HG03095 (cell line): Measurements from ENCODE around the gene RGL1.

Experiments used
- ATAC-seq: cut with Tn5 transposase; IDR thresholded peaks from one replicate; pipeline ENCODE4 v1.9.1; 2021; ENCODE audit warnings: moderate library complexity; ENCODE audit not compliant: unreplicated experiment

The RGL1 gene

GRCh38 chr1:183859831-183860230 is 54.9 kb downstream of the RGL1 start:
- ATAC-seq = no peak

GRCh38 chr1:183862967-183863366 is 58.0 kb downstream of the RGL1 start:
- ATAC-seq = no peak

GRCh38 chr1:183863852-183864251 is 58.9 kb downstream of the RGL1 start:
- ATAC-seq = no peak

- ATAC-seq = no peak
Measured at GRCh38 chr1:183864611-183865010, 59.7 kb downstream of the RGL1 start.

- ATAC-seq = no peak
Measured at GRCh38 chr1:183869230-183869629, 64.3 kb downstream of the RGL1 start.

GRCh38 chr1:183869664-183870063 is 64.7 kb downstream of the RGL1 start:
- ATAC-seq = no peak

- no peak for ATAC-seq
Measured at GRCh38 chr1:183870351-183871077, 65.6 kb downstream of the RGL1 start.

GRCh38 chr1:183871142-183871541 is 66.2 kb downstream of the RGL1 start:
- ATAC-seq = no peak

- no peak for ATAC-seq
Measured at GRCh38 chr1:183871601-183872000, 66.7 kb downstream of the RGL1 start.

- no peak for ATAC-seq
Measured at GRCh38 chr1:183872403-183872802, 67.5 kb downstream of the RGL1 start.

- ATAC-seq = no peak
Measured at GRCh38 chr1:183873642-183874041, 68.7 kb downstream of the RGL1 start.

- no peak for ATAC-seq
Measured at GRCh38 chr1:183876309-183876708, 71.4 kb downstream of the RGL1 start.

- ATAC-seq = no peak
Measured at GRCh38 chr1:183877053-183877720, 72.3 kb downstream of the RGL1 start.

GRCh38 chr1:183879494-183879893 is 74.6 kb downstream of the RGL1 start:
- ATAC-seq = no peak

GRCh38 chr1:183879966-183880365 is 75.0 kb downstream of the RGL1 start:
- ATAC-seq = no peak

GRCh38 chr1:183880531-183881243 is 75.8 kb downstream of the RGL1 start:
- no peak for ATAC-seq

- no peak for ATAC-seq
Measured at GRCh38 chr1:183881387-183882131, 76.6 kb downstream of the RGL1 start.

- ATAC-seq = no peak
Measured at GRCh38 chr1:183882335-183883167, 77.6 kb downstream of the RGL1 start.

- ATAC-seq = no peak
Measured at GRCh38 chr1:183883623-183884022, 78.7 kb downstream of the RGL1 start.

- no peak for ATAC-seq
Measured at GRCh38 chr1:183884526-183884925, 79.6 kb downstream of the RGL1 start.
